Measurements from ENCODE around the gene WWOX.

The WWOX gene

DNA sequence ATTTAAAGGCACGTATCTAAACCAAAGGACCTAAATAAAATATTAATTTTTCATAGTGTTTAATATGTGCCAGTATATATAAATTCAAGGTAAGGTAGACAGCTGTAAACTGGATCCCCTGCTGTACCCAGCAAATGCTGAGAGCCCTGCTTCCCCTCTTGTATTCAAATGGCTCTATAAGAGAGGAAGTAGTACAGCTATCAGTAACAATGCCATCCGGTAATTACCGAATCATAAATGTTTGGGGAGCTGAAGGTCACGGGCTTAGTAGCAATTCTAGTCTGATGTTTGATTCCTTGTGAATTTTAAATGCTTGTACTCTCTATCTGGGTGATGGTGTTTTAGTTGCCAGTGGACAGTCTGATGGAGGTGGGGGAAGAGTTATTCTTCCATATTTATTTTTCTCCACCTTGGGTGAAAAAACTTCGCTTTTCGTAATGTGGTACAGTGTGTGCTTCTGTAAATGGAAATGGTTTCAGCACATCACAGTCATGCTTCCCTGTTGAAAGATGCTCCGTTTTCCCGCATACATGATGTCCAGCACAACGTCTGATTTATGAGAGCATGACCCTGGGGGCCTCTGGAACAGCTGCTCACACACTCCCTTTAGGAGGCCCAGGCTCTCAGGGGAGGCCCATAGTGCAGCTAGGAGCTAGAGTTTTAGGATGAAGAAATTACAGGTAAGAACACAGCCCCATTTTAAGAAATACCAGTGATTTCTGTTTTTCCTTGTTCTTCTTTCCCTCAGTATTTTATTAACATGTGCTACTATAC is 423.9 kb downstream of the WWOX start:
- Histone ChIP-seq H3K36me3 (ENCODE audit: control insufficient read depth, insufficient read depth, low read length) (no peaks in the 10 kb centered on the region), H3K27me3 (replicated peaks; ENCODE audit: control insufficient read depth, insufficient read depth, low read length) (no peaks in the 10 kb centered on the region), H3K4me3 (replicated peaks; ENCODE audit: low read depth, low read length) (no peak overlapping the region)
- DNase-seq (ENCODE audit: extremely low read depth, insufficient read length): no peak
- TF ChIP-seq, protein P1, sequence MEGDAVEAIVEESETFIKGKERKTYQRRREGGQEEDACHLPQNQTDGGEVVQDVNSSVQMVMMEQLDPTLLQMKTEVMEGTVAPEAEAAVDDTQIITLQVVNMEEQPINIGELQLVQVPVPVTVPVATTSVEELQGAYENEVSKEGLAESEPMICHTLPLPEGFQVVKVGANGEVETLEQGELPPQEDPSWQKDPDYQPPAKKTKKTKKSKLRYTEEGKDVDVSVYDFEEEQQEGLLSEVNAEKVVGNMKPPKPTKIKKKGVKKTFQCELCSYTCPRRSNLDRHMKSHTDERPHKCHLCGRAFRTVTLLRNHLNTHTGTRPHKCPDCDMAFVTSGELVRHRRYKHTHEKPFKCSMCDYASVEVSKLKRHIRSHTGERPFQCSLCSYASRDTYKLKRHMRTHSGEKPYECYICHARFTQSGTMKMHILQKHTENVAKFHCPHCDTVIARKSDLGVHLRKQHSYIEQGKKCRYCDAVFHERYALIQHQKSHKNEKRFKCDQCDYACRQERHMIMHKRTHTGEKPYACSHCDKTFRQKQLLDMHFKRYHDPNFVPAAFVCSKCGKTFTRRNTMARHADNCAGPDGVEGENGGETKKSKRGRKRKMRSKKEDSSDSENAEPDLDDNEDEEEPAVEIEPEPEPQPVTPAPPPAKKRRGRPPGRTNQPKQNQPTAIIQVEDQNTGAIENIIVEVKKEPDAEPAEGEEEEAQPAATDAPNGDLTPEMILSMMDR (IDR thresholded peaks at IDR 0.05; ENCODE audit: insufficient read depth, low read length, poor library complexity, severe bottlenecking): no peak

DNA sequence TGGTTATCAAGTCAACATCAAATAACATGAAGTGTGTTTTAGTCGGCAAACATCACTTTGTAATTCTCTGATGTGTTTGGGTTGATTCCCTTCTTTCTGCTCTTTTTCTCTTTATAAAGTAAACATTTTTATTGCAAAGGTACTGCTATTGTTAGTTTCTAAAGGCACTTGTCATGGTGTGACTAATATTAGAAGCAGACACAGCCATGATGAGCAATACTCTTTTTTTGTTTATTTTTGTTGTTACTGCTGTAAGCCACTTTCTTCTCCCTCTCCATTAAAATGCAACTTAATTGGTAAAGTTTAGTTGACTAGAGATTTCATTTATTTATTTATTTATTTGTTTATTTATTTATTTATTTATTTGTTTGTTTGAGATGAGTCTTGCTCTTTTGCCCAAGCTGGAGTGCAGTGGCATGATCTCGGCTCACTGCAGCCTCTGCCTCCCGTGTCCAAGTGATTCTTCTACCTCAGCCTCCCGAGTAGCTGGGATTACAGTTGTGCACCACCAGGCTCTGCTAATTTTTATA is 424.7 kb downstream of the WWOX start:
- DNase-seq (ENCODE audit: extremely low read depth, insufficient read length): no peak
- TF ChIP-seq, protein P1 (IDR thresholded peaks at IDR 0.05; ENCODE audit: insufficient read depth, low read length, poor library complexity, severe bottlenecking): no peak
- Histone ChIP-seq H3K36me3 (ENCODE audit: control insufficient read depth, insufficient read depth, low read length) (no peaks in the 10 kb centered on the region), H3K27me3 (replicated peaks; ENCODE audit: control insufficient read depth, insufficient read depth, low read length) (no peaks in the 10 kb centered on the region), H3K4me3 (replicated peaks; ENCODE audit: low read depth, low read length) (no peak overlapping the region)

DNA sequence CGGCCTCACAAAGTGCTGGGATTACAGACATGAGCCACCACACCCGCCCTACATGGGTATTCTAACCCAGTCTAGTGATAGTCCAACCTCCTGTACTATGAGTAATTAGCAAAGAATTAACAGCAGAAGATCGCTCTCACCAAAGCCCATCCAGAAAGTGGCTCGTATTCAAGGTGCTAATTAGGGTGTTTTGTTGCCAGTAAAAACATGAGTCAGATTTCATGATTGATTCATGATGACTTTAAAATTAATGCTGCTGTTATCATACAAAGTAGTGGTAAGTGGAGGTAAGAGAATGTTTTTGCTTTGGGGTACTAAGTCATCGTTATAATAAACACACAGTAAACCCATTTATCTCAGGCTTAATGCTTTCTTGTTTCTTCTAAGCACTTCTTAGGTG is 428.8 kb downstream of the WWOX start:
- TF ChIP-seq, protein P1 (IDR thresholded peaks at IDR 0.05; ENCODE audit: insufficient read depth, low read length, poor library complexity, severe bottlenecking): no peak
- no peak for DNase-seq (ENCODE audit: extremely low read depth, insufficient read length)
- Histone ChIP-seq H3K36me3 (ENCODE audit: control insufficient read depth, insufficient read depth, low read length) (no peaks in the 10 kb centered on the region), H3K27me3 (replicated peaks; ENCODE audit: control insufficient read depth, insufficient read depth, low read length) (no peaks in the 10 kb centered on the region), H3K4me3 (replicated peaks; ENCODE audit: low read depth, low read length) (no peak overlapping the region)

DNA sequence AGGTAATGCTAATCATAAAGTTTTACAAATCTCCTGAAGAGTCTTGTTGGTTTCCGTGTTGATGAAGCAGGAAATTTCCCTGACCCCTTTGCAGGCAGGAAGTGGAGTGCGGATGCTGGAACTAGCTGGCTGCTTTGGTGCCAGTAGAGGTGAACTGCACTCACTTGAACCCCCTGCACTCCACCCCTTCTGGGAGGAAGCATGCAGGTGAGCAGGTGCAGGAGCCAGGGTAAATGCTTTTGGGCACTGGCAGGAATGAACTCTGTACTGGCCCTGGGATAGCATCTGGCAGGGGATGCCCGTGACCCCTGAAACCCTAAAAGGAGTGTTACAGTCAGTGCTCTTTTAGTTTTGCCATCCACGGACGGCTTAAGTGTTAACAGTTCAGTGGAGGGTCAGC is 430.4 kb downstream of the WWOX start:
- Histone ChIP-seq H3K4me3 (replicated peaks; ENCODE audit: low read depth, low read length) (no peak overlapping the region), H3K36me3 (ENCODE audit: control insufficient read depth, insufficient read depth, low read length) (no peaks in the 10 kb centered on the region), H3K27me3 (replicated peaks; ENCODE audit: control insufficient read depth, insufficient read depth, low read length) (no peaks in the 10 kb centered on the region)
- no peak for DNase-seq (ENCODE audit: extremely low read depth, insufficient read length)
- TF ChIP-seq, protein P1 (IDR thresholded peaks at IDR 0.05; ENCODE audit: insufficient read depth, low read length, poor library complexity, severe bottlenecking): no peak

DNA sequence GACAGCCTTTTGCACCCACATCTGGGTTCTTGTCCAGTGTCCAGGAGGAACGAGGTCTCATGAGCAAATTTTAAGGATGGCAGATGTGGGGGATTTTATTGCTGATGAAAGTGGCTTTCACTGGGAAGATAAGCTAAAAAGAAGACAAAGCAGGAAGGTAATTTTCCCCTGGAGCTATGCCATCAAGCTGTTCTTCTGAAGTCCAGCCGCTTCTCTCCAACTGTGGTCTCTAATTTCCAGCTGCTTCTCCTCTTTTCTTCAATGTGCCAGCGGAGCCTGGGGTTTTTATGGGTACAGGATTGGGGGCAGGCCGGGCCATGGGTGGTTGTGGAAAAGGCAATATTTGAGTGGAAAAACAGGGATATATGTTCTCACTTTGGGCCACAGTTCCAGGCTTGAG is 430.8 kb downstream of the WWOX start:
- Histone ChIP-seq H3K27me3 (replicated peaks; ENCODE audit: control insufficient read depth, insufficient read depth, low read length) (no peaks in the 10 kb centered on the region), H3K4me3 (replicated peaks; ENCODE audit: low read depth, low read length) (no peak overlapping the region), H3K36me3 (ENCODE audit: control insufficient read depth, insufficient read depth, low read length) (no peaks in the 10 kb centered on the region)
- TF ChIP-seq, protein P1 (IDR thresholded peaks at IDR 0.05; ENCODE audit: insufficient read depth, low read length, poor library complexity, severe bottlenecking): no peak
- no peak for DNase-seq (ENCODE audit: extremely low read depth, insufficient read length)
